Mammary microvascular endothelial cell (primary cell): ENCODE measurements around the gene FBXL22. TPM values are rescaled to one million over a fixed set of nuclear protein-coding genes. Genes with fewer than 3 reads are reported as not detected.

Experiments used
- total RNA-seq: library from RNA; depleted of rRNA; stranded (reverse); fragments of >200 nt; gene quantifications from 2 replicates; pipeline ENCODE4 v1.2.3, GENCODE V29; 2015

FBXL22 gene
- total RNA-seq = not detected in 2 replicates

GRCh38 chr15:63597038-63597790 lies at the start of gene FBXL22:
Gene FBXL22 (plus strand): TSS chr15:63597387. CDS start chr15:63597393, 6 bp downstream.

Other genes with a start within 250 kb of the FBXL22 start
- gene CA12, start 215.5 kb upstream of the FBXL22 start, total RNA-seq = 0.10 and 0.33 TPM in 2 replicates
- 29.4 and 32.5 TPM in 2 replicates for gene USP3, start 92.8 kb upstream of the FBXL22 start, total RNA-seq
- gene HERC1, start 236.6 kb downstream of the FBXL22 start, total RNA-seq = 84.9 and 104 TPM in 2 replicates